ENCODE results near the gene NME7.
A peak's percentile ranks its signal among the peaks of the same experiment; 100 is the strongest.
"Not testable (repeated sequence)": the region's sequence is repeated elsewhere in the genome, so short reads cannot be mapped to it uniquely, and the experiment has no call there.

The NME7 gene

DNA sequence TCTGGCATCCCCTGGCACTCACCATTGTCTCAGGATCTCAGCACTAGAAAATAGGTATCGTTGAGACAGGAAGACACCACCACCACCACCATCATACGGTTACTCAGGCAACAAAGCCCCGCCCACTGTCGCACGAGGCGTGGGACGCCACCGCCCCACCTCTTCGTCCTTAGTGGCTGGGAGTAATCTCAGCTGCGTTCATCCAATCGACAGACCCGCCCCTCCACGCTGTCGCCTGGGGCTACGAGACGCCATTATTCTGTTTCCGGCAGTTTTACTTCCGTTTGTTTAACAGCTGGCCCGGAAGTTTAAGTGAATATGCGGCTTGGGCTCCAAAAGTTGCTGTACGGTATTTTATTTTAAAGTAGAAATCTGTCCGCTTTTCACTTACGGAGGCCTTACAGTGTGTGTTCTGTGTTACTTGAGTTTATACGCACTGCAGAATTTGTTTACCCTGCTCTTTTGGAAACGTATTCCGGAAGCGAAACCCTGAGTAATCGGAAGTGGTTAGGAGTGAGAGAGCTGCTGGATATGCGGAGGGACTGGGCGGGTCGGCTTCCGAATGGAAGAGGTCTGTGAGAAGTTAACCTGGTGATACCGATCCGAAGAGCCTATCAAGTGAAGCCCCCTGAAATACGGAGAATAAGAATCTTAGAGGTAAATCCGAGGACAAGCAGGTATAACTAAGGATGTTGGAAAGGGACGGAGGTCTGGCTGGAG, at the start of gene NME7, which contains the start of gene BLZF1:
TSS of gene NME7 (minus strand) at position 112 of the 720 bp plus-strand sequence. CDS start at position 25, 87 bp downstream.
TSS of gene BLZF1 (plus strand) at position 510 of the 720 bp plus-strand sequence. CDS start 1,328 bp downstream, outside the sequence.
- DNase-seq (ENCODE audit: low spot score), result peak; percentile 76

- no peak for DNase-seq (ENCODE audit: low spot score)
Observed at GRCh38 chr1:169414952-169415351, 47.4 kb upstream of the NME7 start.

DNA sequence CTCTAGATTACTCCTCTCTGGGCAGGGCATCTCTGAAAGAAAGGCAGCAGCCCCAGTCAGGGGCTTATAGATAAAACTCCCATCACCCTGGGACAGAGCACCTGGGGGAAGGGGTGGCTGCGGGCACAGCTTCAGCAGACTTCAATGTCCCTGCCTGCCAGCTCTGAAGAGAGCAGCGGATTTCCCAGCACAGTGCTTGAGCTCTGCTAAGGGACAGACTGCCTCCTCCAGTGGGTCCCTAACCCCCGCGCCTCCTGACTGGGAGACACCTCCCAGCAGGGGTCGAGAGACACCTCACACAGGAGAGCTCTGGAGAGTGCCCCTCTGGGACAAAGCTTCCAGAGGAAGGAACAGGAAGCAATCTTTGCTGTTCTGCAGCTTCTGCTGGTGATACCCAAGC, 40.7 kb upstream of the NME7 start:
- DNase-seq (ENCODE audit: low spot score), result not testable (repeated sequence)

DNA sequence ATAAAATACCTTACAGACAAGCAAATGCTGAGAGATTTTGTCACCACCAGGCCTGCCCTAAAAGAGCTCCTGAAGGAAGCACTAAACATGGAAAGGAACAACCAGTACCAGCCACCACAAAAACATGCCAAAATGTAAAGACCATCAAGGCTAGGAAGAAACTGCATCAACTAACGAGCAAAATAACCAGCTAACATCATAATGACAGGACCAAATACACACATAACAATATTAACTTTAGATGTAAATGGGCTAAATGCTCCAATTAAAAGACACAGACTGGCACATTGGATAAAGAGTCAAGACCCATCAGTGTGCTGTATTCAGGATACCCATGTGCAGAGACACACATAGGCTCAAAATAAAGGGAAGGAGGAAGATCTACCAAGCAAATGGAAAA, 35.0 kb upstream of the NME7 start:
- not testable (repeated sequence) for DNase-seq (ENCODE audit: low spot score)

DNA sequence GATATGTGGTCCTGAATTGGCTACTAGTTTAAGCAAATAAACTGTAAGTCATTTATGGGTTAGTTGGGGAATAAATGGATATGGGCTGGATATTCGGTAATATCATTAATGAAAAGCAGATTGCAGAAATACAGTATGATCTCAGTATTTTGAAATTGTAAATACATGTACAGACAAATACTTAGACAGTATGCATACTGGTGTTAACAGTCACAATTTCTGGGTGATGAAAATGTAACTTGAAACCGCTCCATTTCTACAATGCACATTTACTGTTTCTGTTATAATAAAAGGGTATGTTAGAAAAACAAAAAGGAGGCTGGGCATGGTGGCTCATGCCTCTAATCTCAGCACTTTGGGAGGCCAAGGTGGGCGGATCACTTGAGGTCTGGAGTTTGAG, 28.4 kb upstream of the NME7 start:
- DNase-seq (ENCODE audit: low spot score), result no peak

DNA sequence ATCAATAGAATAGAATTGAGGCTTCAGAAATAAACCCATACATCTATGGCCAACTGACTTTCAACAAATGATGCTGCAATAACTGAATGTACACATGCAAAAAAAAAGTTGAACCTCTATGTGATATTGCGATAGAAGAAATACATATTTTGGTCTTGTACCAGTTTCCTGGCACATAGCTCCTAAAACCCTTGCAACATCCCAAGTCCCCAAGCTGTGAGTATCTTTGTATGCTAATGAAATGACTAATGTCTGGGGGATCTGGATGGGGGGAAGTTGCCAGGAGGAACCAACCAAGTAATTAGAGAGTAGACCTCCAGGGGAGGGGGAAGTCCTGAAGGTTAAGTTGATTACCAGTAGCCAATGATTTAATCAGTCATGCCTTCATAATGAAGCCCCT, 24.8 kb upstream of the NME7 start:
- DNase-seq (ENCODE audit: low spot score), result no peak

DNA sequence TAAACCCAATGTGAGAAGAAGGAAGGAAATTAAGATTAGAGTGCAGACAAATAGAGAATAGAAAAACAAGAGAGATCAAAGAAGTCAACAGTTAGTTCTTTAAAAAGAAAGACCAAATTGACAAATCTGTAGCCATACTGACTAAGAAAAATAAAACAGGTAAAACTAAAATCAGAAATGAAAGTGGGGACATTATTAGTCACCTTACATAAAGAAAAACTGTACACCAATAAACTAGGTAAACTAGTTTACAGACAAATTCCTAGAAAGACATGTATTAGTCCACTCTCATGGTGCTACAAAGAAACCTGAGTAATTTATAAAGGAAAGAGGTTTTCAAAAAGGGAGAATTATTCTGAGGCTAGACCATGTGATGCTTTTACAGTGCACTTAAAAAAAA, 22.7 kb upstream of the NME7 start:
- no peak for DNase-seq (ENCODE audit: low spot score)

DNA sequence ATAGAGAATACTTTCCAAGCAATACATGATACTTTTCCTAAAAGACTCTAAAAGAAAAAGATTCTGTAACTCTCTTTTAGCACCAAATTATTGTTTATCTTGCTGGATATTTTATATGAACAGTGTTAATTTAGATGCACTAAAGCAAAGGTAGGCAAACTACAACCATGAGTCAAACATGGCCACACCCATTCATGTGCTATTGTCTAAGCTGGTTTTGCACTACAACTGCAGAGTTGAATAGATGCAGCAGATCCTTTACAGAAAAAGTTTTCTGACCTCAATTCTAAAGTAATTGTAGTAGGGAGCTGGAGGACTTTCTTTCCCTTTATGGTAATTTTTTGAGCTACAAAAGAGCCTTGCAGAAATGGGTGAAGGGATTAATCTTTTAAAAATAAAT, 19.8 kb upstream of the NME7 start:
- no peak for DNase-seq (ENCODE audit: low spot score)

GRCh38 chr1:169383449-169383848, 15.9 kb upstream of the NME7 start:
- no peak for DNase-seq (ENCODE audit: low spot score)

DNA sequence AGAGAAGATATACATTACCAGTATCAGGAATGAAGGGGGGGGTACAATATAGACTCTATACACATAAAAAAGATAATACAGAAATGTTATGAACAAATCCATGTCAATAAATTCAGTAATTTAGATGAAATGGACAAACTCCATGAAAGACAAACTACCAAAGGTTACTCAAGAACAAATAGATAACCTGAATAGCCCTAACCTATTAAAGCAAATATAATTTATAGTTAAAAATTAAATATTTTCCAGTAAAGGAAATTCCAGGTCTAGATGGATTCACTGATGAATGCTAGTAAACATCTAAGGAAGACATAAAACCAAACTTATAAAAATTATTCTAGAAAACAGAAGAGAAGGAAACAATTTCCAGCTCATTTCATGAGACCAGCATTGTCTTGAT, 13.6 kb upstream of the NME7 start:
- no peak for DNase-seq (ENCODE audit: low spot score)

GRCh38 chr1:169371404-169371803, 3.8 kb upstream of the NME7 start:
- no peak for DNase-seq (ENCODE audit: low spot score)

DNA sequence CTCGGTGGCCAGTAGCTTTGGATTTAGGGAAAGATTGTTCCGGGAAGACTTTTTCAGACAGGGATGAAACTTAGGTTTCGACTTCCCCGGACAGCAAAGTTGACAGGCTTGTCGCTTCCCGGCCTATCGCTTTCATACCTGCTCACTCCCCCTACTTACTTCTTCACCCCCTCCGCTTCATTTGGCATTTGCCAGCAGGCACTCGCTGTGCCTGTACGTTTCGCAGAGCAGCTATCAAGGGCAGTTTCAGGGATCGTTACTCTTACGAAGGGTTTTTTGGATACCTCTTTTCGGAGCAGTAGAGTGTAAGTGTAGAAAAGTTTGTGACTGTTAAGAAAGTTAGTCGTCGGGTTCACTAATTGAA, 791 bp upstream of the NME7 start:
- no peak for DNase-seq (ENCODE audit: low spot score)

- no peak for DNase-seq (ENCODE audit: low spot score)
Observed at GRCh38 chr1:169367096-169367685, 406 bp downstream of the NME7 start.

GRCh38 chr1:169364948-169365347, 2.6 kb downstream of the NME7 start:
- no peak for DNase-seq (ENCODE audit: low spot score)

DNA sequence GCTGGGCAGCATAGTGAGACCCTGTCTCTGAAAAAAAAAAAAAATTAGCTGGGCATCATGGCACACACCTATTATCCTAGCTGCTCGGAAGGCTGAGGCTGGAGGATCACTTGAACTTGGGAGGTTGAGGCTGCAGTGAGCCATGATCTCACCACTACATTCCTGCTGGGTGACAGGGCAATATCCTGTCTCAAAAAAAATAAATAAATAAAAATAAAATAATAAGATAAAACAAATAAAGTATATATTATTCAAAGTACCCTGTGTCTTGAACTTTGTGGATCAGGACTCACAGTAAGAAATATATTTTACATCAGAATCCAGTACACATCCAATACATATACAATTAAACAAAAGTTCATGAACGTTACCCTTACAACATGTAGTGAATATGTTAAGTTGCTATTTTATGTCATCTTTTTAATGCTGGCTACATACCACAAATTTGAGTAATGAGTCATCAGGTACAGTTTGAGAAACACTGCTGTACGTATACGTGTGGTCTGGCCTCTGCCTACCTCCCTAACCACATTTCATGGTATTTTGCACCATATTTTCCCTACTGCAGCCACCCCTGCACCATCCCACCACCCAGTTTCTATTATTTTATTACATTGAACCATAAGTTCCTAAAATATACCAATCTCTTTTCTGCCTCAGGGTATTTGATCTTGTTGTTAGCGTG, 4.4 kb downstream of the NME7 start:
- DNase-seq (ENCODE audit: low spot score), result no peak

DNA sequence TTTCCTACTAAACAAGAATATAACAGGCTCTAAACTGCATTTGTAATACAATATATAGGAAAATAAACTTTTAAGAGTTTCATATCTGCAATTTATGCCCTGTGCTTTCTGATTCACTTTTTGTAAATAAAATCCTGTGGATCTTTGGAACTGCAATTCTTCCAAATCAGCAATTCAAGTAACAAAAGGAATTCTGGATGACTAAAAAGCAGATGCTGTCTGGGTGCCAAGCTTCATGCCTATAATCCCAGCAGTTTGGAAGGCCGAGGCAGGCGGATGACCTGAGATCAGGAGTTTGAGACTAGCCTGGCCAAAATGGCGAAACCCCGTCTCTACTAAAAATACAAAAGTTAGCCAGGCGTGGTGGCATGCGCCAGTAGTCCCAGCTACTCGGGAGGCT, 6.3 kb downstream of the NME7 start:
- no peak for DNase-seq (ENCODE audit: low spot score)

- DNase-seq (ENCODE audit: low spot score), result no peak
Observed at GRCh38 chr1:169360415-169360814, 7.2 kb downstream of the NME7 start.

- DNase-seq (ENCODE audit: low spot score), result no peak
Observed at GRCh38 chr1:169348383-169349036, 19.1 kb downstream of the NME7 start.

GRCh38 chr1:169347688-169348382, 19.8 kb downstream of the NME7 start:
- no peak for DNase-seq (ENCODE audit: low spot score)

GRCh38 chr1:169346036-169346589, 21.5 kb downstream of the NME7 start:
- no peak for DNase-seq (ENCODE audit: low spot score)

DNA sequence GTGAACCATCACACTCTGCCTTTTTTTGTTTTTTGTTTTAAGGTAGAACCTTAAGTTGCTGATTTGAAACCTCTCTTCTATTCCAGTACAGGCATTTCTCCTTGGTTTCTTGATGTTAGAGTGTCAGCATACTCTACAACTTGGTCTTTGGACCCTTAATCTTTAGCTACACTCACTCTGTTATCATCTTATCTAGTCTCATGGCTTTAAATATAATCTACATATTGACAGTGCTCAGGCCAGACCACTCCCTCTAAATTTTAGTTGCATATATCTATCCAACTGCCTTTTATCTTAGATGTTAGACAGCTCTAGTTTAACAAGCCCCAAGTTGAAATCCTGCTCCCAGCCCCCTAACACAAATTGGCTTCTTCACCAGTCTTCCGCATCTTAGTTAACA, 22.1 kb downstream of the NME7 start:
- DNase-seq (ENCODE audit: low spot score), result no peak

- not testable (repeated sequence) for DNase-seq (ENCODE audit: low spot score)
Observed at GRCh38 chr1:169342096-169342495, 25.5 kb downstream of the NME7 start.

Measured in HuH-7 (cell line).